GM18907 (cell line): Measurements from ENCODE around the gene KCTD11.

Experiments used
- ATAC-seq: cut with Tn5 transposase; IDR thresholded peaks from one replicate; pipeline ENCODE4 v1.9.1; 2021; ENCODE audit warnings: mild to moderate bottlenecking, moderate library complexity; ENCODE audit not compliant: unreplicated experiment

The KCTD11 gene

GRCh38 chr17:7403043-7403726 is 51.2 kb downstream of the KCTD11 start:
- ATAC-seq: no peak

- ATAC-seq: no peak
These were observed 51.7 kb downstream of the KCTD11 start for GRCh38 chr17:7403727-7403976.

- ATAC-seq: peak; percentile 91
These were observed 52.2 kb downstream of the KCTD11 start, which contains the start of gene TMEM256 for GRCh38 chr17:7403977-7404736. Gene TMEM256 (minus strand): TSS chr17:7404097. CDS start chr17:7404084, 13 bp downstream.
